HEK293 (cell line): ENCODE results near the gene CMAS.

Experiments
- CTCF ChIA-PET: fragments of 350-600 bp; formaldehyde crosslinking; extraction: SDS; loops from one replicate; lab custom pipeline; 2021; ENCODE audit warnings: antibody characterized with exemption; lab: Yijun Ruan, JAX
- POLR2A ChIA-PET: fragments of 300-600 bp; formaldehyde crosslinking; extraction: SDS; loops from one replicate; lab custom pipeline; 2020; ENCODE audit warnings: antibody characterized with exemption, inconsistent platforms; lab: Yijun Ruan, JAX
- H3K27ac ChIP-seq: fragments of 200-500 bp; sonication (Bioruptor generic); 2 replicates; pipeline ENCODE4 v1.5.1; 2014; ENCODE audit warnings: low read depth, low read length, control low read depth, inconsistent platforms; ENCODE audit errors: extremely low read depth
- H3K36me3 ChIP-seq, 2 experiments: fragments of 200-500 bp in 1 of 2; sonication (Bioruptor generic) in 1 of 2; 1 replicate in 1 of 2; 2 replicates in 1 of 2; pipeline ENCODE4 v1.5.1; 2014 to 2017; ENCODE audit warnings: inconsistent platforms in 2 of 2, low read length in 2 of 2; ENCODE audit not compliant: control insufficient read depth in 2 of 2, insufficient read depth in 1 of 2
- H3K4me1 ChIP-seq: fragments of 200-500 bp; sonication (Bioruptor generic); 2 replicates; pipeline ENCODE4 v1.5.1; 2014; ENCODE audit warnings: mild to moderate bottlenecking, low read length, inconsistent platforms; ENCODE audit not compliant: control insufficient read depth, insufficient read depth
- H3K4me3 ChIP-seq: 2 replicates; pipeline ENCODE4 v1.5.1; 2011; ENCODE audit warnings: low read depth, mild to moderate bottlenecking, control low read depth, low read length, moderate library complexity
- H3K9me3 ChIP-seq: fragments of 200-500 bp; sonication (Bioruptor generic); 2 replicates; pipeline ENCODE4 v1.5.1; 2014; ENCODE audit warnings: low read depth, low read length, inconsistent platforms; ENCODE audit not compliant: control insufficient read depth, insufficient read depth
- BCL6B ChIP-seq: fragments of 450-650 bp; formaldehyde crosslinking; IDR thresholded peaks from 2 replicates; pipeline ENCODE4 v1.5.1; 2017; ENCODE audit warnings: missing biosample characterization, missing genetic modification characterization
- CTCF ChIP-seq: fragments of 450-650 bp; formaldehyde crosslinking; IDR thresholded peaks from 2 replicates; pipeline ENCODE4 v1.5.1; 2016; ENCODE audit warnings: missing biosample characterization, missing genetic modification characterization
- HOXC10 ChIP-seq: sonication (generic); formaldehyde crosslinking; IDR thresholded peaks from 2 replicates; pipeline ENCODE4 v1.8.1; 2023; ENCODE audit warnings: mild to moderate bottlenecking, missing genetic modification reagents
- PRDM4 ChIP-seq: fragments of 450-650 bp; formaldehyde crosslinking; IDR thresholded peaks from 2 replicates; pipeline ENCODE4 v1.5.1; 2017; ENCODE audit warnings: missing biosample characterization, missing genetic modification characterization
- ZEB2 ChIP-seq: fragments of 450-650 bp; formaldehyde crosslinking; IDR thresholded peaks from 2 replicates; pipeline ENCODE4 v1.5.1; 2016; ENCODE audit warnings: missing biosample characterization, missing genetic modification characterization
- ZFP37 ChIP-seq: fragments of 450-650 bp; formaldehyde crosslinking; IDR thresholded peaks from 2 replicates; pipeline ENCODE4 v1.5.1; 2016; ENCODE audit warnings: missing biosample characterization, missing genetic modification characterization
- ZIC2 ChIP-seq: fragments of 450-650 bp; formaldehyde crosslinking; IDR thresholded peaks from 2 replicates; pipeline ENCODE4 v1.5.1; 2016; ENCODE audit warnings: missing biosample characterization, missing genetic modification characterization
- ZNF155 ChIP-seq: fragments of 450-650 bp; formaldehyde crosslinking; IDR thresholded peaks from 2 replicates; pipeline ENCODE4 v1.5.1; 2016; ENCODE audit warnings: missing biosample characterization, missing genetic modification characterization
- ZNF248 ChIP-seq: fragments of 450-650 bp; formaldehyde crosslinking; IDR thresholded peaks from 2 replicates; pipeline ENCODE4 v1.5.1; 2017; ENCODE audit warnings: missing biosample characterization, missing genetic modification characterization
- ZNF335 ChIP-seq: fragments of 450-650 bp; formaldehyde crosslinking; conservative IDR thresholded peaks from 2 replicates; pipeline ENCODE4 v1.5.1; 2016; ENCODE audit warnings: missing biosample characterization, missing genetic modification characterization
- ZNF350 ChIP-seq: fragments of 450-650 bp; formaldehyde crosslinking; IDR thresholded peaks from 2 replicates; pipeline ENCODE4 v1.5.0; 2017; ENCODE audit warnings: missing biosample characterization, mild to moderate bottlenecking, missing genetic modification characterization
- ZNF433 ChIP-seq: fragments of 450-650 bp; formaldehyde crosslinking; IDR thresholded peaks from 2 replicates; pipeline ENCODE4 v1.5.1; 2016; ENCODE audit warnings: missing biosample characterization, missing genetic modification characterization, low read depth
- ZNF585B ChIP-seq: fragments of 450-650 bp; formaldehyde crosslinking; IDR thresholded peaks from 2 replicates; pipeline ENCODE4 v1.5.1; 2016; ENCODE audit warnings: missing biosample characterization, missing genetic modification characterization
- ZNF623 ChIP-seq: fragments of 450-650 bp; formaldehyde crosslinking; IDR thresholded peaks from 2 replicates; pipeline ENCODE4 v1.5.1; 2016; ENCODE audit warnings: missing biosample characterization, missing genetic modification characterization
- ZNF654 ChIP-seq: fragments of 450-650 bp; formaldehyde crosslinking; IDR thresholded peaks from 2 replicates; pipeline ENCODE4 v1.5.1; 2016; ENCODE audit warnings: low read depth, missing biosample characterization, missing genetic modification characterization
- ZNF677 ChIP-seq: fragments of 450-650 bp; IDR thresholded peaks from 2 replicates; pipeline ENCODE4 v1.5.0; 2018; ENCODE audit warnings: missing biosample characterization, mild to moderate bottlenecking, missing genetic modification characterization, moderate library complexity
- ZNF843 ChIP-seq: fragments of 450-650 bp; formaldehyde crosslinking; IDR thresholded peaks from 2 replicates; pipeline ENCODE4 v1.5.1; 2016; ENCODE audit warnings: missing biosample characterization, missing genetic modification characterization
- TF ChIP-seq, protein P1 (sequence below): sonication (generic); formaldehyde crosslinking; IDR thresholded peaks from 2 replicates; pipeline ENCODE4 v1.8.1; 2022; ENCODE audit warnings: mild to moderate bottlenecking, moderate library complexity, missing genetic modification reagents
- TF ChIP-seq, protein P2 (sequence below): fragments of 450-650 bp; formaldehyde crosslinking; conservative IDR thresholded peaks from 2 replicates; pipeline ENCODE4 v1.5.1; 2016; ENCODE audit warnings: low read depth, missing biosample characterization, missing genetic modification characterization

Gene CMAS

DNA sequence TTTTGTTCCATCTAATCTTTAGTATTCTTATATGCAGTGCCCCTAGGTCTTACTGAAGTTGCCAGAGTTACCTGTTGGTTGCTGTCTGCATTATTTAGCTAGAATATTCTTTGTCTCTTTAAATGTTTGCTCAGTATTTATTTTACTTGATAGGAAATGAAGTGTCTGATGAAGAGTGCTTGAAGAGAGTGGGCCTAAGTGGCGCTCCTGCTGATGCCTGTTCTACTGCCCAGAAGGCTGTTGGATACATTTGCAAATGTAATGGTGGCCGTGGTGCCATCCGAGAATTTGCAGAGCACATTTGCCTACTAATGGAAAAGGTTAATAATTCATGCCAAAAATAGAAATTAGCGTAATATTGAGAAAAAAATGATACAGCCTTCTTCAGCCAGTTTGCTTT, 18.9 kb downstream of the CMAS start:
- H3K36me3 ChIP-seq = peaks cover 31 to 45% of the 10 kb centered on the region in 2 experiments
- H3K9me3 ChIP-seq = no peaks in the 10 kb centered on the region
- TF ChIP-seq ZNF433 (tag by site-specific recombination) (no peak), CTCF (no peak), BCL6B (no peak), ZNF350 (no peak), PRDM4 (tag by site-specific recombination) (no peak), ZFP37 (tag by site-specific recombination) (no peak), ZNF335 (tag by site-specific recombination) (no peak), ZNF155 (no peak), ZNF677 (tag by site-specific recombination) (no peak), ZNF623 (tag by site-specific recombination) (no peak), HOXC10 (CRISPR knock-in tag) (no peak), ZIC2 (tag by site-specific recombination) (no peak), ZNF654 (tag by site-specific recombination) (no peak), ZNF585B (tag by site-specific recombination) (no peak), ZNF248 (tag by site-specific recombination) (no peak), ZNF843 (no peak), ZEB2 (tag by site-specific recombination) (no peak)
- TF ChIP-seq, protein P1, sequence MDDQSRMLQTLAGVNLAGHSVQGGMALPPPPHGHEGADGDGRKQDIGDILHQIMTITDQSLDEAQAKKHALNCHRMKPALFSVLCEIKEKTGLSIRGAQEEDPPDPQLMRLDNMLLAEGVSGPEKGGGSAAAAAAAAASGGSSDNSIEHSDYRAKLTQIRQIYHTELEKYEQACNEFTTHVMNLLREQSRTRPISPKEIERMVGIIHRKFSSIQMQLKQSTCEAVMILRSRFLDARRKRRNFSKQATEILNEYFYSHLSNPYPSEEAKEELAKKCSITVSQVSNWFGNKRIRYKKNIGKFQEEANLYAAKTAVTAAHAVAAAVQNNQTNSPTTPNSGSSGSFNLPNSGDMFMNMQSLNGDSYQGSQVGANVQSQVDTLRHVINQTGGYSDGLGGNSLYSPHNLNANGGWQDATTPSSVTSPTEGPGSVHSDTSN (CRISPR knock-in tag) = no peak
- TF ChIP-seq, protein P2, sequence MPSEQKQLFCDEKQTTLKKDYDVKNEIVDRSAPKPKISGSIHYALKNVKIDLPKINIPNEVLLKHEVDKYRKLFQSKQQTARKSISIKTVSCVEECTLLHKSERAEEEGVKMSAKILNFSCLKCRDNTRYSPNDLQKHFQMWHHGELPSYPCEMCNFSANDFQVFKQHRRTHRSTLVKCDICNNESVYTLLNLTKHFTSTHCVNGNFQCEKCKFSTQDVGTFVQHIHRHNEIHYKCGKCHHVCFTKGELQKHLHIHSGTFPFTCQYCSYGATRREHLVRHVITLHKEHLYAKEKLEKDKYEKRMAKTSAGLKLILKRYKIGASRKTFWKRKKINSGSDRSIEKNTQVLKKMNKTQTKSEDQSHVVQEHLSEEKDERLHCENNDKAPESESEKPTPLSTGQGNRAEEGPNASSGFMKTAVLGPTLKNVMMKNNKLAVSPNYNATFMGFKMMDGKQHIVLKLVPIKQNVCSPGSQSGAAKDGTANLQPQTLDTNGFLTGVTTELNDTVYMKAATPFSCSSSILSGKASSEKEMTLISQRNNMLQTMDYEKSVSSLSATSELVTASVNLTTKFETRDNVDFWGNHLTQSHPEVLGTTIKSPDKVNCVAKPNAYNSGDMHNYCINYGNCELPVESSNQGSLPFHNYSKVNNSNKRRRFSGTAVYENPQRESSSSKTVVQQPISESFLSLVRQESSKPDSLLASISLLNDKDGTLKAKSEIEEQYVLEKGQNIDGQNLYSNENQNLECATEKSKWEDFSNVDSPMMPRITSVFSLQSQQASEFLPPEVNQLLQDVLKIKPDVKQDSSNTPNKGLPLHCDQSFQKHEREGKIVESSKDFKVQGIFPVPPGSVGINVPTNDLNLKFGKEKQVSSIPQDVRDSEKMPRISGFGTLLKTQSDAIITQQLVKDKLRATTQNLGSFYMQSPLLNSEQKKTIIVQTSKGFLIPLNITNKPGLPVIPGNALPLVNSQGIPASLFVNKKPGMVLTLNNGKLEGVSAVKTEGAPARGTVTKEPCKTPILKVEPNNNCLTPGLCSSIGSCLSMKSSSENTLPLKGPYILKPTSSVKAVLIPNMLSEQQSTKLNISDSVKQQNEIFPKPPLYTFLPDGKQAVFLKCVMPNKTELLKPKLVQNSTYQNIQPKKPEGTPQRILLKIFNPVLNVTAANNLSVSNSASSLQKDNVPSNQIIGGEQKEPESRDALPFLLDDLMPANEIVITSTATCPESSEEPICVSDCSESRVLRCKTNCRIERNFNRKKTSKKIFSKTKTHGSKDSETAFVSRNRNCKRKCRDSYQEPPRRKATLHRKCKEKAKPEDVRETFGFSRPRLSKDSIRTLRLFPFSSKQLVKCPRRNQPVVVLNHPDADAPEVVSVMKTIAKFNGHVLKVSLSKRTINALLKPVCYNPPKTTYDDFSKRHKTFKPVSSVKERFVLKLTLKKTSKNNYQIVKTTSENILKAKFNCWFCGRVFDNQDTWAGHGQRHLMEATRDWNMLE (tag by site-specific recombination) = no peak
- H3K4me1 ChIP-seq = no peaks in the 10 kb centered on the region
- CTCF ChIA-PET = no interaction called here
- POLR2A ChIA-PET = no interaction called here
- no peak overlapping the region for H3K4me3 ChIP-seq
- no peak overlapping the region for H3K27ac ChIP-seq
